Measurements from ENCODE around the gene BDP1. TPM values are rescaled to one million over a fixed set of nuclear protein-coding genes. Genes with fewer than 3 reads are reported as not detected.
"Not testable (repeated sequence)": the region's sequence is repeated elsewhere in the genome, so short reads cannot be mapped to it uniquely, and the experiment has no call there.

BDP1 gene
- total and polyA plus RNA-seq, 10 donors = 9.0 to 49.9 (median 30.5) TPM

GRCh38 chr5:71533142-71533541 lies 77.7 kb downstream of the BDP1 start:
- no peak for TF ChIP-seq POLR2AphosphoS5 (IDR thresholded peaks at IDR 0.05)
- TF ChIP-seq POLR2A (IDR thresholded peaks at IDR 0.05) = no peak
- TF ChIP-seq CTCF (IDR thresholded peaks at IDR 0.05 in 8 of 11, conservative IDR thresholded peaks at IDR 0.05 in 3 of 11) = no peak
- no peak for DNase-seq
- Histone ChIP-seq H3K9me3 (no peaks in the 10 kb centered on the region), H3K4me3 (no peak overlapping the region), H3K36me3 (peaks cover 0 to 94% (median 22%) of the 10 kb centered on the region in 6 donors), H3K4me1 (peaks cover 0 to 14% (median 0%) of the 10 kb centered on the region in 6 donors), H3K27me3 (replicated peaks in 1 of 7) (no peaks in the 10 kb centered on the region), H3K27ac (peak overlapping the region in 4 of 8 donors; percentile 32 to 63 (median 50))
- intact Hi-C loops (cut with DNase I; ENCODE audit: low total_unique reads) = no loop called here
- WGBS, 5 donors = 56 to 77% (median 65%) methylated on average over 3 of the region's 3 CpGs

GRCh38 chr5:71533615-71534014 lies 78.2 kb downstream of the BDP1 start:
- intact Hi-C loops (cut with DNase I; ENCODE audit: low total_unique reads) = no loop called here
- no peak for DNase-seq
- no peaks in the 10 kb centered on the region for H3K9me3 ChIP-seq
- peaks cover 0 to 14% (median 0%) of the 10 kb centered on the region in 6 donors for H3K4me1 ChIP-seq
- no peaks in the 10 kb centered on the region for H3K27me3 ChIP-seq (replicated peaks in 1 of 7)
- WGBS, 5 donors = 97 to 100% (median 100%) methylated on average over 1 of the region's 1 CpG
- no peak overlapping the region for H3K4me3 ChIP-seq
- peak overlapping the region in 4 of 8 donors; percentile 32 to 63 (median 50) for H3K27ac ChIP-seq
- peaks cover 0 to 95% (median 24%) of the 10 kb centered on the region in 6 donors for H3K36me3 ChIP-seq
- TF ChIP-seq POLR2AphosphoS5 (IDR thresholded peaks at IDR 0.05) (no peak), POLR2A (IDR thresholded peaks at IDR 0.05) (no peak)

- Histone ChIP-seq H3K4me3 (no peak overlapping the region), H3K9me3 (no peaks in the 10 kb centered on the region), H3K27me3 (replicated peaks in 1 of 7) (no peaks in the 10 kb centered on the region), H3K27ac (no peak overlapping the region), H3K4me1 (peaks cover 0 to 14% (median 0%) of the 10 kb centered on the region in 6 donors), H3K36me3 (peaks cover 0 to 98% (median 51%) of the 10 kb centered on the region in 6 donors)
- intact Hi-C loops (cut with DNase I; ENCODE audit: low total_unique reads) = no loop called here
- TF ChIP-seq POLR2A (IDR thresholded peaks at IDR 0.05) (no peak), POLR2AphosphoS5 (IDR thresholded peaks at IDR 0.05) (no peak), CTCF (IDR thresholded peaks at IDR 0.05 in 8 of 11, conservative IDR thresholded peaks at IDR 0.05 in 3 of 11) (no peak)
- WGBS, 5 donors = 80 to 90% (median 83%) methylated on average over 3 of the region's 3 CpGs
- DNase-seq = no peak
Observed at GRCh38 chr5:71537687-71538086, 82.2 kb downstream of the BDP1 start.

- not testable (repeated sequence) for H3K4me3 ChIP-seq, DNase-seq
- peaks cover 0 to 100% (median 76%) of the 10 kb centered on the region in 6 donors for H3K36me3 ChIP-seq
Observed at GRCh38 chr5:71550885-71551284, 95.4 kb downstream of the BDP1 start.

GRCh38 chr5:71551582-71551981 lies 96.1 kb downstream of the BDP1 start:
- peaks cover 0 to 100% (median 73%) of the 10 kb centered on the region in 6 donors for H3K36me3 ChIP-seq
- 97 to 99% (median 98%) methylated on average over 10 to 20 of the region's 27 CpGs for WGBS, 5 donors
- DNase-seq = not testable (repeated sequence)

More at GRCh38 chr5:71550885-71551284, 95.4 kb downstream of the BDP1 start:
- intact Hi-C loops (cut with DNase I; ENCODE audit: low total_unique reads); H3K4me1 ChIP-seq; H3K27ac ChIP-seq; H3K9me3 ChIP-seq; H3K27me3 ChIP-seq (replicated peaks in 1 of 7): not testable (repeated sequence)
- 96 to 99% (median 98%) methylated on average over 7 of the region's 7 CpGs for WGBS, 5 donors

GRCh38 chr5:71552026-71552749 lies 96.7 kb downstream of the BDP1 start:
- DNase-seq; H3K9me3 ChIP-seq; H3K27me3 ChIP-seq (replicated peaks in 1 of 7); H3K4me3 ChIP-seq; H3K4me1 ChIP-seq; intact Hi-C loops (cut with DNase I; ENCODE audit: low total_unique reads); H3K27ac ChIP-seq: not testable (repeated sequence)
- peaks cover 0 to 100% (median 72%) of the 10 kb centered on the region in 6 donors for H3K36me3 ChIP-seq
- 96 to 99% (median 97%) methylated on average over 11 to 53 of the region's 53 CpGs for WGBS, 5 donors

More at GRCh38 chr5:71551582-71551981, 96.1 kb downstream of the BDP1 start:
- H3K4me3 ChIP-seq; H3K9me3 ChIP-seq; H3K27me3 ChIP-seq (replicated peaks in 1 of 7); H3K4me1 ChIP-seq; H3K27ac ChIP-seq; intact Hi-C loops (cut with DNase I; ENCODE audit: low total_unique reads): not testable (repeated sequence)
